GM23338 (cell line): Measurements from ENCODE around the gene WNT1. TPM values are rescaled to one million over a fixed set of nuclear protein-coding genes. Genes with fewer than 3 reads are reported as not detected.
A peak's percentile ranks its signal among the peaks of the same experiment; 100 is the strongest.

Experiments used
- ATAC-seq: fragments of 200-7000 bp; cut with Tn5 transposase; 3 replicates; pipeline ENCODE4 v1.9.1; 2020
- DNase-seq: peaks from one replicate; pipeline ENCODE4 v3.0.0-alpha.2; 2015; ENCODE audit warnings: low spot score
- H2AFZ ChIP-seq: fragments of 200-600 bp; sonication (generic); 2 replicates; pipeline ENCODE4 v1.8.0; 2016; ENCODE audit warnings: antibody characterized with exemption, mild to moderate bottlenecking, moderate library complexity
- H3F3A ChIP-seq: fragments of 200-600 bp; sonication (generic); replicated peaks from 2 replicates; pipeline ENCODE4 v1.8.0; 2017; ENCODE audit warnings: antibody characterized with exemption, mixed run types, low read depth
- H3K27ac ChIP-seq: fragments of 200-600 bp; sonication (generic); 2 replicates; pipeline ENCODE4 v1.6.1; 2016; ENCODE audit warnings: low read depth
- H3K27me3 ChIP-seq: fragments of 200-600 bp; sonication (generic); 2 replicates; pipeline ENCODE4 v1.8.0; 2016; ENCODE audit warnings: mild to moderate bottlenecking, mixed run types, moderate library complexity; ENCODE audit not compliant: insufficient read depth
- H3K36me3 ChIP-seq: fragments of 200-600 bp; sonication (generic); 2 replicates; pipeline ENCODE4 v1.8.0; 2016; ENCODE audit warnings: mild to moderate bottlenecking; ENCODE audit not compliant: insufficient read depth
- H3K4me1 ChIP-seq: fragments of 200-600 bp; sonication (generic); 2 replicates; pipeline ENCODE4 v1.8.0; 2016; ENCODE audit warnings: mild to moderate bottlenecking, moderate library complexity; ENCODE audit not compliant: insufficient read depth
- H3K4me2 ChIP-seq: fragments of 200-600 bp; sonication (generic); 2 replicates; pipeline ENCODE4 v1.7.1; 2017; ENCODE audit warnings: mixed run types
- H3K4me3 ChIP-seq: fragments of 200-600 bp; sonication (generic); 2 replicates; pipeline ENCODE4 v1.6.1; 2016; ENCODE audit warnings: mixed run types
- H3K79me2 ChIP-seq: fragments of 200-600 bp; sonication (generic); replicated peaks from 2 replicates; pipeline ENCODE4 v1.8.0; 2017; ENCODE audit warnings: mild to moderate bottlenecking; ENCODE audit not compliant: insufficient read depth
- H3K9me2 ChIP-seq: fragments of 200-600 bp; sonication (generic); 2 replicates; pipeline ENCODE4 v1.8.0; 2017; ENCODE audit not compliant: insufficient read depth
- H4K20me1 ChIP-seq: fragments of 200-600 bp; sonication (generic); replicated peaks from 2 replicates; pipeline ENCODE4 v1.8.0; 2017; ENCODE audit warnings: mild to moderate bottlenecking; ENCODE audit not compliant: insufficient read depth
- H3K27ac Mint-ChIP-seq: 2 replicates; pipeline ENCODE4 v1.8.0; 2020; ENCODE audit warnings: inconsistent platforms, mild to moderate bottlenecking, moderate library complexity, mixed read lengths
- H3K27me3 Mint-ChIP-seq: 3 replicates; pipeline ENCODE4 v1.8.0; 2022; ENCODE audit warnings: low read depth, mild to moderate bottlenecking, moderate library complexity, mixed read lengths, inconsistent platforms; ENCODE audit not compliant: insufficient read depth, poor library complexity
- H3K36me3 Mint-ChIP-seq: 3 replicates; pipeline ENCODE4 v1.8.0; 2021; ENCODE audit warnings: low read depth, mild to moderate bottlenecking, inconsistent platforms, moderate library complexity, mixed read lengths
- H3K4me1 Mint-ChIP-seq: 3 replicates; pipeline ENCODE4 v1.8.0; 2020; ENCODE audit warnings: mild to moderate bottlenecking, inconsistent platforms, mixed read lengths
- H3K4me3 Mint-ChIP-seq: 3 replicates; pipeline ENCODE4 v1.8.0; 2021; ENCODE audit warnings: moderate library complexity, mild to moderate bottlenecking, inconsistent platforms, mixed read lengths
- H3K9me3 Mint-ChIP-seq: 3 replicates; pipeline ENCODE4 v1.8.0; 2020; ENCODE audit warnings: moderate library complexity, mild to moderate bottlenecking, inconsistent platforms, mixed read lengths
- CREB1 ChIP-seq: fragments of 250-450 bp; sonication (Bioruptor Pico); IDR thresholded peaks from 2 replicates; pipeline ENCODE4 v1.5.0; 2020; ENCODE audit warnings: low read depth, mild to moderate bottlenecking, moderate library complexity
- CTCF ChIP-seq, 2 experiments: fragments of 200-600 bp in 1 of 2; sonication (generic) in 1 of 2; conservative IDR thresholded peaks; 2 replicates each; pipeline versions ENCODE4 v1.5.1 to v1.6.1; 2016 to 2017; ENCODE audit warnings: antibody characterized with exemption in 2 of 2, low read depth in 2 of 2, mild to moderate bottlenecking in 2 of 2, moderate library complexity in 1 of 2
- EZH2 ChIP-seq: fragments of 200-600 bp; sonication (generic); IDR thresholded peaks from one replicate; pipeline ENCODE4 v1.8.0; 2017; ENCODE audit warnings: antibody characterized with exemption, mild to moderate bottlenecking, low read depth; ENCODE audit not compliant: unreplicated experiment
- EZH2phosphoT487 ChIP-seq: fragments of 200-600 bp; sonication (generic); IDR thresholded peaks from one replicate; pipeline ENCODE4 v1.8.1; 2018; ENCODE audit warnings: antibody characterized with exemption; ENCODE audit not compliant: unreplicated experiment
- NANOG ChIP-seq: IDR thresholded peaks from 2 replicates; pipeline ENCODE4 v1.6.1; 2016; ENCODE audit warnings: antibody characterized with exemption, borderline replicate concordance
- POLR2AphosphoS5 ChIP-seq: IDR thresholded peaks from 2 replicates; pipeline ENCODE4 v1.6.1; 2016; ENCODE audit warnings: antibody characterized with exemption, low read depth
- REST ChIP-seq: IDR thresholded peaks from one replicate; pipeline ENCODE4 v1.6.1; 2018; ENCODE audit warnings: antibody characterized with exemption; ENCODE audit not compliant: unreplicated experiment
- STAT1 ChIP-seq: IDR thresholded peaks from one replicate; pipeline ENCODE4 v1.6.1; 2016; ENCODE audit warnings: antibody characterized with exemption; ENCODE audit not compliant: unreplicated experiment
- ZNF331 ChIP-seq: fragments of 250-450 bp; sonication (Bioruptor Pico); IDR thresholded peaks from 2 replicates; pipeline ENCODE4 v1.5.0; 2020; ENCODE audit warnings: low read depth, mild to moderate bottlenecking, moderate library complexity
- long read RNA-seq: library from polyadenylated mRNA; unstranded; transcript quantifications from one replicate; pipeline ENCODE4 v2.0.0, GENCODE V29; 2020; ENCODE audit not compliant: unreplicated experiment
- polyA plus RNA-seq: library from polyadenylated mRNA; unstranded; fragments of >200 nt; fragmentation: Nextera tagmentation; extraction: Ambion mirVana; gene quantifications from 2 replicates; pipeline ENCODE4 v1.2.1, GENCODE V29; 2016
- total RNA-seq: library from RNA; depleted of rRNA; stranded (reverse); fragments of >200 nt; shearing (Covaris generic); gene quantifications from 2 replicates; pipeline ENCODE4 v1.2.3, GENCODE V29; 2014; rRNA removed

WNT1 gene
- total RNA-seq (not detected in 2 replicates), polyA plus RNA-seq (not detected in 2 replicates)
- long read RNA-seq = 0 reads

GRCh38 chr12:48978291-48978740, at the start of gene WNT1:
TSS of gene WNT1 (plus strand) at chr12:48978322. CDS start at chr12:48978651, 329 bp downstream.
- H3F3A ChIP-seq = peaks cover 15% of the 10 kb centered on the region; the same call in 1 of the 2 replicates
- DNase-seq (no peak), ATAC-seq (peak; percentile 21)
- peak within 1 kb of the TSS; percentile 52; the same call in 1 of the 2 replicates for H2AFZ ChIP-seq
- no peaks in the 10 kb centered on the region for H3K36me3 Mint-ChIP-seq
- no peak within 1 kb of the TSS for H3K27ac ChIP-seq
- H3K4me1 Mint-ChIP-seq = peaks cover 38% of the 10 kb centered on the region
- peak within 1 kb of the TSS; percentile 88 for H3K4me2 ChIP-seq
- peak within 1 kb of the TSS; percentile 59 for H3K4me3 ChIP-seq
- H3K9me2 ChIP-seq = no peaks in the 10 kb centered on the region
- no peaks in the 10 kb centered on the region for H3K36me3 ChIP-seq
- H3K79me2 ChIP-seq = no peaks in the 10 kb centered on the region
- H4K20me1 ChIP-seq = peaks cover 19% of the 10 kb centered on the region
- peak within 1 kb of the TSS; percentile 69 for H3K4me3 Mint-ChIP-seq
- H3K27me3 Mint-ChIP-seq = peaks cover 99% of the 10 kb centered on the region
- H3K9me3 Mint-ChIP-seq = no peaks in the 10 kb centered on the region; the same call in 1 of the 3 replicates
- H3K27me3 ChIP-seq = peaks cover 100% of the 10 kb centered on the region
- H3K27ac Mint-ChIP-seq = no peak within 1 kb of the TSS
- peaks cover 25% of the 10 kb centered on the region; the same call in 1 of the 2 replicates for H3K4me1 ChIP-seq
- TF ChIP-seq EZH2 = peak; percentile 78
- no peak for TF ChIP-seq STAT1
- TF ChIP-seq EZH2phosphoT487 = peak; percentile 89
- TF ChIP-seq NANOG = no peak
- no peak for TF ChIP-seq CREB1

- Histone ChIP-seq H3K4me1 (peaks cover 5% of the 10 kb centered on the region; the same call in 1 of the 2 replicates), H3K79me2 (no peaks in the 10 kb centered on the region), H3K4me3 (no peak overlapping the region), H3K27me3 (no peaks in the 10 kb centered on the region), H3K36me3 (peaks cover 7% of the 10 kb centered on the region), H3K9me2 (no peaks in the 10 kb centered on the region), H2AFZ (no peak overlapping the region), H3F3A (0 out of 2 replicates have a peak, but pooled peaks cover 11% of the 10 kb centered on the region), H3K4me2 (no peak overlapping the region), H3K27ac (no peak overlapping the region), H4K20me1 (no peaks in the 10 kb centered on the region; the same call in none of the 2 replicates)
- TF ChIP-seq EZH2phosphoT487 = no peak
- TF ChIP-seq NANOG = no peak
- no peak for TF ChIP-seq EZH2
- no peak for TF ChIP-seq STAT1
- TF ChIP-seq CTCF (conservative IDR thresholded peaks at IDR 0.05; ENCODE audit: low read depth in 2 of 2) = no peak
- TF ChIP-seq POLR2AphosphoS5 = no peak
- no peak overlapping the region for H3K27ac Mint-ChIP-seq
- peaks cover 8% of the 10 kb centered on the region for H3K27me3 Mint-ChIP-seq
- DNase-seq (no peak), ATAC-seq (no peak)
- H3K9me3 Mint-ChIP-seq = no peaks in the 10 kb centered on the region
- peaks cover 3% of the 10 kb centered on the region; the same call in 1 of the 3 replicates for H3K4me1 Mint-ChIP-seq
- peaks cover 53% of the 10 kb centered on the region for H3K36me3 Mint-ChIP-seq
- H3K4me3 Mint-ChIP-seq = no peak overlapping the region
Measured at GRCh38 chr12:48929551-48929950, 48.6 kb upstream of the WNT1 start.

- peaks cover 58% of the 10 kb centered on the region for H3K36me3 Mint-ChIP-seq
Measured at GRCh38 chr12:48930475-48930874, 47.6 kb upstream of the WNT1 start.

More at GRCh38 chr12:48930475-48930874, 47.6 kb upstream of the WNT1 start:
- H2AFZ ChIP-seq = no peak overlapping the region
- no peak overlapping the region for H3K4me2 ChIP-seq
- H3K27ac ChIP-seq = no peak overlapping the region
- H4K20me1 ChIP-seq = peaks cover 6% of the 10 kb centered on the region
- no peaks in the 10 kb centered on the region for H3K79me2 ChIP-seq
- H3K27me3 ChIP-seq = no peaks in the 10 kb centered on the region
- Mint-ChIP-seq H3K4me3 (no peak overlapping the region; the same call in 2 of the 3 replicates), H3K27me3 (peaks cover 5% of the 10 kb centered on the region), H3K27ac (no peak overlapping the region), H3K9me3 (no peaks in the 10 kb centered on the region), H3K4me1 (peaks cover 3% of the 10 kb centered on the region; the same call in 2 of the 3 replicates)
- TF ChIP-seq STAT1 (no peak), ZNF331 (CRISPR knock-in tag) (no peak), EZH2 (no peak), POLR2AphosphoS5 (no peak), REST (no peak), NANOG (no peak)
- DNase-seq = no peak
- ATAC-seq = no peak
- no peak overlapping the region for H3K4me3 ChIP-seq
- 0 out of 2 replicates have a peak, but pooled peaks cover 11% of the 10 kb centered on the region for H3F3A ChIP-seq
- no peaks in the 10 kb centered on the region for H3K9me2 ChIP-seq
- H3K4me1 ChIP-seq = peaks cover 5% of the 10 kb centered on the region; the same call in 1 of the 2 replicates
- peaks cover 11% of the 10 kb centered on the region for H3K36me3 ChIP-seq
